Measurements from ENCODE around the gene VAT1L. TPM values are rescaled to one million over a fixed set of nuclear protein-coding genes. Genes with fewer than 3 reads are reported as not detected.
A peak's percentile ranks its signal among the peaks of the same experiment; 100 is the strongest.

Gene VAT1L
- total RNA-seq, 2 donors from 2014 or later, result 0.33 to 2.3 TPM

DNA sequence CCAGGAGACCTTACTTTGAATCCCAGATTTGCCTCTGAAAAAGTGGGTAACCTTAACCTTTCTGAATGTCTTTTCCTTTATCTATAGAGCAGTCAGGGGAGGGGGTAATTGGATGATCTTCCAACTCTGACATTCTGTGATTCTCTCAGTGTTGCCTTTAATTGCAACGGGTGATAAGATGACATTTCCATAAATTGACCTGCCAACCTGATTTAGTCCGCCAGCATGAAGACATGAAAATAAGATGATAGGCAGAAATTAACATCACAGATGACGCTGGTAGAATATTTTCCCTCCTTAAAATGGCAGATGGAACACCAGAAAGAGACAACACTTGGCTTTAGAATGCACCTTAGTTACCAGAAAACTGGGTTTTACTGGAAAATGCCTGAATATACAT, 72.6 kb downstream of the VAT1L start:
- peaks cover 2% of the 10 kb centered on the region for H3K4me1 ChIP-seq
- 72 to 79% methylated on average over 3 of the region's 3 CpGs for WGBS, 2 donors
- DNase-seq (no peak), ATAC-seq (no peak)
- H3K36me3 ChIP-seq (replicated peaks in 1 of 2; ENCODE audit: insufficient read depth in 1 of 2, low read depth in 2 of 2), result no peaks in the 10 kb centered on the region
- H3K9me3 ChIP-seq, result no peaks in the 10 kb centered on the region
- intact Hi-C loops (cut with DNase I), result no loop called here
- H3K27ac ChIP-seq, result no peak overlapping the region
- H3K4me3 ChIP-seq, result no peak overlapping the region
- no peak for TF ChIP-seq POLR2A (IDR thresholded peaks at IDR 0.05)
- TF ChIP-seq, protein P1, sequence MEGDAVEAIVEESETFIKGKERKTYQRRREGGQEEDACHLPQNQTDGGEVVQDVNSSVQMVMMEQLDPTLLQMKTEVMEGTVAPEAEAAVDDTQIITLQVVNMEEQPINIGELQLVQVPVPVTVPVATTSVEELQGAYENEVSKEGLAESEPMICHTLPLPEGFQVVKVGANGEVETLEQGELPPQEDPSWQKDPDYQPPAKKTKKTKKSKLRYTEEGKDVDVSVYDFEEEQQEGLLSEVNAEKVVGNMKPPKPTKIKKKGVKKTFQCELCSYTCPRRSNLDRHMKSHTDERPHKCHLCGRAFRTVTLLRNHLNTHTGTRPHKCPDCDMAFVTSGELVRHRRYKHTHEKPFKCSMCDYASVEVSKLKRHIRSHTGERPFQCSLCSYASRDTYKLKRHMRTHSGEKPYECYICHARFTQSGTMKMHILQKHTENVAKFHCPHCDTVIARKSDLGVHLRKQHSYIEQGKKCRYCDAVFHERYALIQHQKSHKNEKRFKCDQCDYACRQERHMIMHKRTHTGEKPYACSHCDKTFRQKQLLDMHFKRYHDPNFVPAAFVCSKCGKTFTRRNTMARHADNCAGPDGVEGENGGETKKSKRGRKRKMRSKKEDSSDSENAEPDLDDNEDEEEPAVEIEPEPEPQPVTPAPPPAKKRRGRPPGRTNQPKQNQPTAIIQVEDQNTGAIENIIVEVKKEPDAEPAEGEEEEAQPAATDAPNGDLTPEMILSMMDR (IDR thresholded peaks at IDR 0.05), result no peak
- no peaks in the 10 kb centered on the region for H3K27me3 ChIP-seq

DNA sequence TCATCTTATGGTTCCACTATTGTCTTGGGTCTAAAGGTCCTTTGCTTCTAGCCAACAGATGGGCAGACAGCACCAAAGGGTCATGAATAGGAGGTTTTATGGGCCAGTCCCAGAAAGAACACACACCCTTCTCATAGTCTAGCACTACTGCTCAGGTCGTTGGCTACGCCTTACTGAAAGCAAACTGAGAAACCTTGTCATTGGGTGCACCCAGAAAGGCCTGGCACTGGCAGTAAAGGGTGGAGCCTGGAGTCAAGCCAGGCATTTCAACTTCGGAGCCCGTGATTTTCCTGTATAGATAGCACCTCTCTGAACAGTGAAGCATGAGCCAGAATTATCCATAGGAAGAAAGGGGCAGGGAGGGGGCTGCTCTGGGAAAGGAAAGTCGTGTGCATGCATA, 74.9 kb downstream of the VAT1L start:
- peak in 1 of 4 donors; percentile 19 for DNase-seq
- ATAC-seq, result no peak

DNA sequence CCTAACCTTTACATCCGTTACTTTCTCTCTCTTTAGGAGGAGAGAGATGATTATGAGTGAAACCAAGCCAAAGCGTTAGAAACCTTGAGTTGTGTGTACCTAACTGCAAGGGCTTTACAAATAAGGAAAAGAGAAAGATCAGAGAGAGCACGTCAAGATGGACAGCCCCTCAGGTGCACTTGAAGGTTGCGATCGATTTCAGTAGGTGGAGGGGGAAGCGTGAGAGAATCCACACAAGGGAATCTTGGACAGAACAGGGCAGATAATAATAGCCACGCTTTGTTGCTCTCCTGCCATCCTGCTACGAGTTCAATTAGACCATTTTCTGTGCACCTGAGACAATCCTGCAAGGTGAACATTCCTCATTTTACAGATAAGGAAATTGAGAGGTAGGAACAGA, 78.4 kb downstream of the VAT1L start:
- 13 to 17% methylated on average over 8 of the region's 8 CpGs for WGBS, 2 donors
- Histone ChIP-seq H3K36me3 (replicated peaks in 1 of 2; ENCODE audit: insufficient read depth in 1 of 2, low read depth in 2 of 2) (no peaks in the 10 kb centered on the region), H3K9me3 (no peaks in the 10 kb centered on the region), H3K27me3 (no peaks in the 10 kb centered on the region), H3K4me3 (no peak overlapping the region), H3K27ac (no peak overlapping the region), H3K4me1 (peaks cover 20% of the 10 kb centered on the region)
- DNase-seq, result peak in 2 of 4 donors; percentile 15 to 46
- ATAC-seq, result no peak
- intact Hi-C loops (cut with DNase I), result no loop called here
- TF ChIP-seq POLR2A (IDR thresholded peaks at IDR 0.05), result no peak
- TF ChIP-seq, protein P1 (IDR thresholded peaks at IDR 0.05), result no peak

More for the DNA sequence above, 74.9 kb downstream of the VAT1L start:
- no peak for TF ChIP-seq POLR2A (IDR thresholded peaks at IDR 0.05)
- TF ChIP-seq, protein P1 (IDR thresholded peaks at IDR 0.05), result no peak
- 15 to 22% methylated on average over 5 of the region's 5 CpGs for whole genome bisulfite sequencing, 2 donors
- no peaks in the 10 kb centered on the region for H3K9me3 ChIP-seq
- no peaks in the 10 kb centered on the region for H3K27me3 ChIP-seq
- no peak overlapping the region for H3K27ac ChIP-seq
- no peaks in the 10 kb centered on the region for H3K36me3 ChIP-seq (replicated peaks in 1 of 2; ENCODE audit: insufficient read depth in 1 of 2, low read depth in 2 of 2)
- intact Hi-C loops (cut with DNase I), result no loop called here
- peaks cover 14% of the 10 kb centered on the region for H3K4me1 ChIP-seq
- no peak overlapping the region for H3K4me3 ChIP-seq

DNA sequence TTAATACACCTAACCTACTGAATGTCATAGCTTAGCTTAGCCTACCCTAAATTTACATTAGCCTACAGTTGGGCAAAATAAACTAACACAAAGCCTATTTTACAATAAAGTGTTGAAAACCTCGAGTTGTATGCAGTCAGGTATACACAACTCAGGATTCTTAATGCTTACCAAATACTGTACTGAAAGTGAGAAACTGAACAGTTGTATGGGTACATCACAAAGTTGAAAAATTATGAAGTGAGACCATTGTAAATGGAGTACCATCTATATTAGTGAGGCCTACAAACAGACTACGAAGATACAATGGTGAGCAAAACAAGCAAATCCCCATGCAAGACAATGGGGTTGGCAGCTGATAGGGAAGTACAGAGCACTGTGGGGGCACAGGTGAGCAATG, 79.7 kb downstream of the VAT1L start:
- Histone ChIP-seq H3K27ac (no peak overlapping the region), H3K9me3 (no peaks in the 10 kb centered on the region), H3K4me1 (peaks cover 20% of the 10 kb centered on the region), H3K4me3 (no peak overlapping the region), H3K36me3 (replicated peaks in 1 of 2; ENCODE audit: insufficient read depth in 1 of 2, low read depth in 2 of 2) (no peaks in the 10 kb centered on the region), H3K27me3 (no peaks in the 10 kb centered on the region)
- 79 to 84% methylated on average over 2 of the region's 2 CpGs for WGBS, 2 donors
- no peak for ATAC-seq
- TF ChIP-seq, protein P1 (IDR thresholded peaks at IDR 0.05), result no peak
- TF ChIP-seq POLR2A (IDR thresholded peaks at IDR 0.05), result no peak
- DNase-seq, result no peak
- intact Hi-C loops (cut with DNase I), result no loop called here

DNA sequence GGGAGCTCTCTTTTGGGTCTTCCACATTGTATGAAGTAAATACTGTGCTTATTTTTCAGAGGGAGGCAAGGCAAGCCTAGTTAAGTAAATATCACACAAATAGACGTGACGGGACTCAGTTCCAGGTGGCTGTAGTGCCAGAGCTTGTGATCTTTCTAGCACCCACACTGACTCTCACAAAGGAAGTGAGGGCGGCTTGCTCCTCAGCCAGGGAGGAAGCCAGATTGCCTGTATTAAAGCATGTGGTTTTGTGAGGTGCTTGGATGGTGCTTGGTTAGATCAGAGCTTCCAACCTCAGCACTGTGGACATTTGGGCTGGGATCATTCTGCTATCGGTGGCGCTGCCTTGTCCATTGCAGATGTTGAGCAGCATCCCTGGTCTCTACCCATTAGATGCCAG, 80.1 kb downstream of the VAT1L start:
- ATAC-seq, result no peak
- no peaks in the 10 kb centered on the region for H3K9me3 ChIP-seq
- no peak overlapping the region for H3K4me3 ChIP-seq
- H3K27ac ChIP-seq, result no peak overlapping the region
- H3K4me1 ChIP-seq, result peaks cover 20% of the 10 kb centered on the region
- WGBS, 2 donors, result 67 to 86% methylated on average over 5 of the region's 5 CpGs
- H3K36me3 ChIP-seq (replicated peaks in 1 of 2; ENCODE audit: insufficient read depth in 1 of 2, low read depth in 2 of 2), result no peaks in the 10 kb centered on the region
- TF ChIP-seq POLR2A (IDR thresholded peaks at IDR 0.05), result no peak
- TF ChIP-seq, protein P1 (IDR thresholded peaks at IDR 0.05), result no peak
- DNase-seq, result no peak
- H3K27me3 ChIP-seq, result no peaks in the 10 kb centered on the region
- intact Hi-C loops (cut with DNase I), result no loop called here
